ENCODE measurements around the gene TMEM39B. TPM values are rescaled to one million over a fixed set of nuclear protein-coding genes. Genes with fewer than 3 reads are reported as not detected.
"Not testable (repeated sequence)": the region's sequence is repeated elsewhere in the genome, so short reads cannot be mapped to it uniquely, and the experiment has no call there.

The TMEM39B gene
- total RNA-seq, 2 experiments from 2014 or later, result 26.5 to 28.4 TPM

DNA sequence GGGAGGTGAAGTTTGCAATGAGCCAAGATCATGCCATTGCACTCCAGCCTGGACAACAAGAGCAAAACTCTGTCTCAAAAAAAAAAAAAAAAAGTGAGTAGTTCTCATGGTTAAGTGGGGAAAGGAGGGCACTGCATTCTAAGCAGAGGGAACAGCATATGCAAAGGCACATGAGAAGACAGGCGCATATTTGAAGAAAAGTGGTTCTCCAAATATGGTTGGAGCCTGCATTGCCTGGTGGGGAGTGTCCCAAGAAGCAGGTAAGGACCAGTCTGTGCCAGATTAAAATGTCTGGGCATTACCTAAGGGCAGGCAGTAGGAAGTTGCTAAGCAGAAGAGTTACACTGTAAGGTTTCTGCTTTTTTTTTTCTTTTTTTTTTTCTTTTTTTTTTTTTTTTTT is 32.6 kb downstream of the TMEM39B start:
- ChIA-PET POLR2A (interaction anchor here (0.7 kb wide), 1 partner anchor 745 kb away, joined by 8 read pairs; no protein-coding TSS in a partner anchor), CTCF (no interaction called here)

DNA sequence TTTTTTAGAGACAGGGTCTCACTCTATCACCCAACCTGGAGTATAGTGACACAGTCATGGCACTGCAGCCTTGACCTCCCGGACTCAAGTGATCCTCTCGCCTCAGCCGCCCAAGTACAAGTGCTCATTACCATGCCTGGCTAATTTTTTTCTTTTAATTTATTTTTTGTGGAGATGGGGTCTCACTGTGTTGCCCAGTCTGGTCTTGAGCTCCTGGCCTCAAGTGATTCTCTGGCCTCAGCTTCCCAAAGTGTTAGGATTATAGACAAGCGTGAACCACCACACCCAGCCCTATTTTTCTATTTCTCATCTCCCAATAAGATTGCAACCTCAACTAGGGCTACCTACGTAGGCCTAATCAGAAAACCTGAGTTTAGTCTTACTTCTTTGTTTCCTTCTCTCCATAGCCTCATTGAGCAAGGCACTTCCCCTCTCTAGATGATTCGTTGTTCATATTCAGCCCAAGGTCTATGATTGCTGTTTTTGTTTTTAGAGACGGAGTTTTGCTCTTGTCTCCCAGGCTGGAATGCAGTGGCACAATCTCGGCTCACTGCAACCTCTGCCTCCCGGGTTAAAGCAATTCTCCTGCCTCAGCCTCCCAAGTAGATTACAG is 34.0 kb downstream of the TMEM39B start:
- CTCF ChIA-PET, result interaction anchor here (0.7 kb wide), 1 partner anchor 44 kb away, joined by 3 read pairs; no protein-coding TSS in a partner anchor
- POLR2A ChIA-PET, result interaction anchor here (0.6 to 2.4 kb wide), 4 partner anchors 48 to 167 kb away, joined by 3 to 17 read pairs (median 6); partner anchors contain the start of genes LCK and TXLNA

DNA sequence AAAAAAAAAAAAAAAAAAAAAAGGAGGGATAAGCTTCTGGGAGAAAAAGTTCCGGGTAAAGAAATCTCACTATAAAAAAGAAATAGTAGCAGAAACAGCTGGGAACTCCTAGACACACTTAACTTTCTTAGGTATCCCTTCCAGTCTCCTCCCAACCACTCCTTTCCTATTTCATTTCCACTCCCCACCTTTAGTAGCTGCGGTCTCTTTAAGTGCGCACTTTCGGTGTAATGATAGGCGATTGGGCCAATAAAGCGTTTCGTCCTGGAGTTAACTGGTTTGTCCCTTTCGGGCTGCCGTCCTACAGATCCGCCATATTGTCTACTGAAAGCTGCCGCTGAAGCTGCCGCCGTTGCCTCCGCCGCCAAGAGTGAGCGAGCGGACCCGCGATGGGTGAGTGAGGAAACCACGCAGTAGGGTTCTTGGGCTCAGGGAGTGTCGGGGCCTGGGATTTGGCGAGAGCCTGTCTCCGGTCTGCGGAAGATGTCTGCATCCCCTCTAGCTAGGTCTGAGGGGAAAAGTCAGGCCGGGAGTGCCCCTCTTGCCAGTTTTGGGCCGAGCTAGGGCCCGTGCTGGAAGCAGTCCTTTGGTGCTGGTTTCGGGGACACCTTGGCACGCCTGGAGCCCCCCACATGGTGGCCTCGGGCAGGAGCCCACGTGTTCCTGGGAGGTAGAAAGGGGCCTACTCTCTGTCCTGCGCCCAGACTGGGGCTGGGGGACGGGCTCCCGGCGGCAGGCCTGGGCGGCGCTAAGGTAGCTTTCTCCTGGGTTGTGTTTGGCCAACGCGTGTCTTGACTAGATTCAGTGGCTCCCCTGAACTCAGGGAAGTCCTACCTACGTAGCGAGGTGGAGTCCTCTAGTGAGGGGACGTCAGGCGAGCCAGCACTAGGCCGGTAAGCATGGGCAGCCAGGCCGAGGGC is 35.3 kb downstream of the TMEM39B start, which contains the start of gene KPNA6:
TSS of gene KPNA6 (plus strand) at position 315 of the 920 bp plus-strand sequence. CDS start at position 390, 75 bp downstream.
- CTCF ChIA-PET, result interaction anchor here (0.5 to 1.9 kb wide), 10 partner anchors 10 to 1190 kb away, joined by 3 to 17 read pairs (median 3); partner anchors contain the start of gene TMEM39B
- POLR2A ChIA-PET, result interaction anchor here (0.7 to 2.4 kb wide), 7 partner anchors 35 to 228 kb away, joined by 3 to 17 read pairs (median 5); partner anchors contain the start of genes LCK, MARCKSL1 and TXLNA

DNA sequence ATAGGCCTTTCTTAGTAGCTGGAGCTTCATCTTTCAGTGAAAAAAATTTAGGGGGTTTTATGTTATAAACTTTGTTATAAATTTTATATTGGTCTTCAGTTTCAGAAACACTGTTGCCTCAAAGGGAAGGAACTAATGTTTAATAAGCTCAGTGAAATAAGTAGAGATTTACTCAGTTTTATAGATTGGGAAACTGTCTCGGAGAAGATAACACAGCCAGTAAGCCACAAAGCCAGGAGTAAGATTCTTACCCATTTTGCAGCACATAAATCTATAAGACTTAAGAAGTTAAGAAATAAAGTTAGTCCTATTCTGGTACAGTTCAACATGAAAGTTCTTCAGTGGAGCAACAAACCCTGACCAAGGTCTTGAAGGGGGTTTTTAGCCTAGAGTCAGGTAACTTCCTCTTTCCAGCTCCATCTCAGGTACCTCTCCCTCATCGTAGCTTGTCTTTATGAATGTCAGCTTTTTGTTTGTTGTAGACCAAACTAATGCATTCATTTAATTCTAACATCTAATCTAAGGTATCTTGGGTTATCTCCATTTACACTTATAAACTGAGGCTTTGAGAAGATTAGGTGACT is 38.4 kb downstream of the TMEM39B start:
- ChIA-PET POLR2A (no interaction called here), CTCF (no interaction called here)

DNA sequence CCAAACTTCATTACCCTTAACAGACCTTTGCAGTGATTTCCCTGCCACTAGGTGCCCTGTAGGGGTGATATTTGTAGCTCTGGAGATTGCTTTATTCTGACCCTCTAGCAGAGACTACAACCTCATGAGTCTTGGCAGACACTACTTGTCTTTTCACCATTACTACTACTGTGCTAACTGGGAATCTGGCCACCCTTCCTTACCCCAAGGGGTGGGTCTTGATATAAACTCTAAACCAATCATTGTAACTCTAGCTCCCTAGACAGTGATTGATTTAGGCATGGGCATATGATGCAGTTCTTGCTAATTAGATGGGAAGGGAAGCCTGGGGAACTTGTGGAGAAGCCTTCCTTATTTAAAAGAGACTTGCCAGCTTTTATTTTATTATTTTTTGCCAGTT is 39.0 kb downstream of the TMEM39B start:
- CTCF ChIA-PET, result interaction anchor here (0.6 kb wide), 1 partner anchor 9 kb away, joined by 4 read pairs; no protein-coding TSS in a partner anchor
- POLR2A ChIA-PET, result interaction anchor here (0.6 kb wide), 1 partner anchor 68 kb away, joined by 3 read pairs; no protein-coding TSS in a partner anchor

DNA sequence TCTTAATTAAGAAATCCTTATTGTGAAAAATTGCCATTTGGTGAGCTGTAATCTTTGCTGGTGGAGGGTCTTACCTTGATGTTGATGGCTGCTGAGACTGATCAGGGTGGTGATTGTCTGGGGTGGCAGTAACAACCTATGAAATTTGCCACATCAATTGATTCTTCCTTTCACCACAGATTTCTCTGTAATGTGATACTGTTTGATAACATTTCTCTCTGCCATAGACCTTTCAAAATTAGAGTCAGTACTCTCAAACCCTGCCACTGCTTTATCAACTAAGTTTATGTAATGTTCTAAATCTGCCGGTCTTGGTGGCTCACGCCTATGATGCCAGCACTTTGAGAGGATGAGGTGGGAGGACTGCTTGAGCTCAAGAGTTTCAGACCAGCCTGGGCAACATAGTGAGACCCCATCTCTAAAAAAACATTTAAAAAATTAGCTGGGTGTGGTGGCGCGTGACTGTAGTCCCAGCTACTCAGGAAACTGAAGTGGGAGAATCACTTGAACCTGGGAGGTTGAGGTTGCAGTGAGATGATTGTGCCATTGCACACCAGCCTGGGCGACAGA is 40.2 kb downstream of the TMEM39B start:
- ChIA-PET CTCF (interaction anchor here (0.6 kb wide), 1 partner anchor 122 kb away, joined by 3 read pairs; no protein-coding TSS in a partner anchor), POLR2A (no interaction called here)

DNA sequence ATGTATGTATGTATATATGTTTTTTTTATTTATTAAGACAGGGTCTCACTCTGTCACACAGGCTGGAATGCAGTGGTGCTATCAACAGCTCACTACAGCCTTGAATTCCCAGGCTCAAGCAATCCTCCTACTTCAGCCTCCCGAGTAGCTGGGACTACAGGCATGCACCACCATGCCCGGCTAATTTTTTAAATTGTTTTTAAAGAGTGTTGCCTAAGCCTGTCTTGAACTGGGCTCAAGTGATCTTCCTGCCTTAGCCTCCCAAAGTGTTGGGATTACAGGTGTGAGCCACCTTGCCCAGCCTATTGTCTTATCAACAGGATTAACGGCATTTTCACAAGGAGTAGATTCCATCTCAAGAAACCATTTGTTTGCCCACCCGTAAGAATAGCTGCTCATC is 40.7 kb downstream of the TMEM39B start:
- CTCF ChIA-PET, result not testable (repeated sequence)
- POLR2A ChIA-PET, result interaction anchor here (0.6 kb wide), 1 partner anchor 87 kb away, joined by 3 read pairs; no protein-coding TSS in a partner anchor

DNA sequence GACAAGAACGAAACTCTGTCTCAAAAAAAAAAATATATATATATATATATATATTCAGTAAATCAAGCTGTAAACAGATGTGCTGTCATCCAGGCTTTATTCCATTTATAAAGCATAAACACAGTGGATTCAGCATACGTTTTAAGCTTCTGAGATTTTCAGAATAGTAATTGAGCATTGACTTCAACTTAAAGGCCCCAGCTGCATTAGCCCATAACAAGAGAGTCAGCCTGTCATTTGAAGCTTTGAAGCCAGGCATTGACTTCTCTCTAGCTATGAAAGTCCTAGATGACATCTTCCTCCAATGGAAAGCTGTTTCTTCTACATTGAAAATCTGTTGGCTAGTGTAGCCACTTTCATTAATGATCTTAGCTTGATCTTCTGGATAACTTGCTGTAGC is 41.7 kb downstream of the TMEM39B start:
- POLR2A ChIA-PET, result interaction anchor here (0.6 kb wide), 1 partner anchor 88 kb away, joined by 3 read pairs; no protein-coding TSS in a partner anchor
- CTCF ChIA-PET, result interaction anchor here (0.7 kb wide), 1 partner anchor 22 kb away, joined by 3 read pairs; no protein-coding TSS in a partner anchor

DNA sequence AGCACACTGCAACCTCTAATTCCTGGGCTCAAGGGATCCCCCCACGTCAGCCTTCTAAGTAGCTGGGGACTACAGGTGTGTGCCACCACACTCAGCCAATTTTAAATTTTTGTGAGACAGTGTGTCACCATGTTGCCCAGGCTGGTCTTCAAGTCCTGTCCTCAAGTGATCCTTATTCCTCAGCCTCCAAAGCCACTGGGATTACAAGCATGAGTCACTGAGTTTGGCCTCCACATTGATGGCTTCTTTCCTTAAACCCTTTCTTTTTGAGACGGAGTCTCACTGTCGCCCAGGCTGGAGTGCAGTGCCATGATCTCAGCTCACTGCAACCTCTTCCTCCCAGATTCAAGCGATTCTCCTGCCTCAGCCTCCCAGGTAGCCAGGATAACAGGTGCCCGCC is 42.8 kb downstream of the TMEM39B start:
- POLR2A ChIA-PET, result no interaction called here

DNA sequence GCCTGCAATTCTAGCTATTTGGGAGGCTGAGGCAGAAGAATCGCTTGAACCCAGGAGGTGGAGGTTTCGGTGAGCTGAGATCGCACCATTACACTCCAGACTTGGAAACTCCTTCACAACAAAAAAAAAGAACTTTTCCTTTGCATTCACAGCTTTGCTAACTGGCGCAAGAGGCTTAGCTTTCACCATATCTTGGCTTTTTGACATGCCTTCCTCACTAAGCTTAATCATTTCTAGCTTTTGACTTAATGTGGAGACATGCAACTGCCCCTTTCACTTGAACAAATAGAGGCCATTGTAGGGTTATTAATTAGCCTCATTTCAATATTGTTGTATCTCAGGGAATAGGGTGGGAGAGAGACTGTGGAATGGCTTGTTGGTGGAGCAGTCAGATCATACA is 43.8 kb downstream of the TMEM39B start:
- ChIA-PET CTCF (no interaction called here), POLR2A (no interaction called here)

More for the DNA sequence above, 42.8 kb downstream of the TMEM39B start:
- CTCF ChIA-PET, result no interaction called here

DNA sequence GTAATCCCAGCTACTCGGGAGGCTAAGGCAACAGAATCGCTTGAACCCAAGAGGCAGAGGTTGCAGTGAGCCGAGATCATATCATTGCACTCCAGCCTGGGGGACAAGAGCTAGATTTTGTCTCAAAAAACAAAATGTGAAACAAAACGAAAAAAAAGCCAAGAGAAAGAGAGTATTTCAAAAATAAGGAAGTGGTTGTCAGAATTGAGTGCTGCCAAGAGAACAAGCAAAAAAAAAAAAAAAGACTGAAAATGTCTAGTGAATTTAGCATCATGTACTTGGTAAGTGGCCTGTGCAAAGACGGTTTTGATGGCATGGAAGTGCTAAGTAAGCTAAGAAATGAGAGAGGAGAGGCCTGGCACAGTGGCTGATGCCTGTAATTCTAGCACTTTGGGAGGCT is 49.4 kb downstream of the TMEM39B start:
- POLR2A ChIA-PET, result no interaction called here

DNA sequence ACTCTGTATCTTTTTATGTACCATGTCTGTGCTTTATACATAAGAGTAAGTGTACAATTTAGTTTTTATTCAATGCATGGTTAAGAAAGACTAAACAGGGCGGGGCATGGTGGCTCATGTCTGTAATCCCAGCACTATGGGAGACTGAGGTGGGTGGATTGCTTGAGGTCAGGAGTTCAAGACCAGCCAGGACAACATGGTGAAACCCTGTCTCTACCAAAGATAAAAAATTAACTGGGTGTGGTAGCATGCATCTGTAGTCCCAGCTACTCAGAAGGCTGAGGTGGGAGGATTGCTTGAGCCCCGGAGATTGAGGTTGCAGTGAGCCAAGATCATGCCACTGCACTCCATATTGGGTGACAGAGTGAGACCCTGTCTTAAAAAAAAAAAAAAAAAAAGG is 50.6 kb downstream of the TMEM39B start:
- POLR2A ChIA-PET, CTCF ChIA-PET: not testable (repeated sequence)

More for the DNA sequence above, 49.4 kb downstream of the TMEM39B start:
- CTCF ChIA-PET, result interaction anchor here (0.7 to 0.8 kb wide), 2 partner anchors 13 to 398 kb away, joined by 5 to 7 read pairs; no protein-coding TSS in a partner anchor

DNA sequence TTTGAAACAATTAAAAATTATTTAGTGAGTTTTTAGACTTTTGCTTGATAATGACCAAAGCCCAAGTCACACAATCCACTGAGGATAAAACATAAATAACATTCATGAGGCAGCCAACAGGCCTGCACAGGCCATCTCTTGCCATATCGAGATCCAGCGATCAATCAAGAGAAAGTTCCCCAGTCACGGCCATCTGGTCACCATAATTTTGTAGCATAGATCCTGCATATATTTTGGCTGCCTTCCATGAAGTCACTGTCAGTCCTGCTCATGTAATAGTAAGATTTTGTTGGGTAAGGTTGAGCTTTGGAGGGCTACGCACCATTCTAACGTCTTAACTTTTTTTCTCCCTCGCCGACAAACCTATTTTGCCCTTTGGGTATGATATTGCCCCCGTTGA is 52.6 kb downstream of the TMEM39B start:
- ChIA-PET POLR2A (no interaction called here), CTCF (no interaction called here)

DNA sequence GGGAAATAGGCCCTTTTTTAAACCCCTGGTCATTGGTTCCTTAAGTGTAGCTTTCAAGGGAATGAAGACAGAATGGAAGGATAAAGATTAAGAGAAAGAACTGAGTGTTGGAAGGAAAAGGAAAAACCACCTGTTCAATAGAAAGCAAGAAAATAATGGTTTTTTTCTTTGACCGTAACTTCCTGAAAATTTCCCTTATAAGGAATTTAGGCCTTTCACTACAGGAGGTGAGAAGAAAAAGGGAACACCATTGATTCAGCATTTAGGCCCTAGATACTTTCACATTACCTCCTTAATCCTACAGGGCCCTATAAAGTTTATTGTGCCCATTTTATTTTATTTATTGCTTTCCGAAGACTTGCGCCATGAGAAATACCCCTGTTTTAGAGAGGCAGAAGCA is 54.0 kb downstream of the TMEM39B start:
- POLR2A ChIA-PET, result no interaction called here
- CTCF ChIA-PET, result no interaction called here

DNA sequence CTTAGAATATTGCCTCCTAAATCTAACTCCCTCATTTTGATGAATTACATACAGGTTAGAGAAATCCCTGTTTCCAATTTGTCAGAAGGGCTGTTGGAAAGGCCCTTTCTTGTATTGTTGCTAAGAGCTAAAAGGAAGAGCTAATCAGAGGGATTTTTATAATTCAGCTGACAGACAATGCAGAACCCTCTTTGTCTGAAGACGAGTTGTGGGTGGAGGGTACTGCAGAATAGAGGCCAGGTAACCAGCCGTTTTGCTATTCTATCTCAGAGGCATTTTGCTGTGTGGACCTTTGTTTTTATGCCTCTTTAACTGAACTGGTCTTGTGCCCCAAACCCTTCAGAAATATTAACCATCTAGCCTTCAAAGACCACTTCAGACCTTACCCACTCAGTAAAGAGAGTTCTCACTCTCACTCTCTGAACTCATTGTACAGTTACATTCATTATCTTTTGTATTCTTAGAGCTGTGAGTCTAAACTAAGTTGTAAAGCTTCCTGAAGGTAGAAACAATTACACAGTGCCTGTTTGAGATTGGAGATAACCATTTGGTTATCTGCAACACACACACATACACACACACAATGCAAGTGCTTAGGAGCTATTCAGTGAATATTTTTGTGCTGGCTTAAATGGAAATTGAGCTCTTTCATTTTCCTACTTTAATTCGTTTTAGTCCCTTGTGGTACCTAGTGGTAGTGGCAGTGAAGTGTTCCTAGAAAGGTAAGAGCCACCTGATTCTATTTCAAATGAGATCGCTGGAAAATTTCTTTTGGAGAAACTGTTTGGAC is 54.9 kb downstream of the TMEM39B start:
- ChIA-PET CTCF (no interaction called here), POLR2A (no interaction called here)

DNA sequence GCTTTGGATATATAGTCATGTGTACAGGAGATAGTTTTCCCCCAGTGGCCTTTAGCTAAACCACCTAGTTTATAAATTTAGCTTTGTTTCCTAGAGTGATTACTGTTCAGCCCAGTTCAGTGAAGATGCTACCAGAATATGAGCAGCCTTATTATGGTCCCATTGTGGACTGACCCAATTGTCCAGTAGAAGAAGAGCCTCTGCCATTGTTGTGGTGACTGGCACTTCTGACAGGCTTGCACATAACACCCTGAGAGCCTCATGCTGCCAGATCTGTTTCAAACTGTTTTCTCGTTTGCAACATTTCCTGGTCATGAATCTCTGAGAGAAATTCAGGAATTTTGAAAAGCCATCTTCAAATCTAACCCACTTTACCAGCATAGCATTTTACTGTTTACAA is 55.7 kb downstream of the TMEM39B start:
- CTCF ChIA-PET, result no interaction called here
- POLR2A ChIA-PET, result no interaction called here

DNA sequence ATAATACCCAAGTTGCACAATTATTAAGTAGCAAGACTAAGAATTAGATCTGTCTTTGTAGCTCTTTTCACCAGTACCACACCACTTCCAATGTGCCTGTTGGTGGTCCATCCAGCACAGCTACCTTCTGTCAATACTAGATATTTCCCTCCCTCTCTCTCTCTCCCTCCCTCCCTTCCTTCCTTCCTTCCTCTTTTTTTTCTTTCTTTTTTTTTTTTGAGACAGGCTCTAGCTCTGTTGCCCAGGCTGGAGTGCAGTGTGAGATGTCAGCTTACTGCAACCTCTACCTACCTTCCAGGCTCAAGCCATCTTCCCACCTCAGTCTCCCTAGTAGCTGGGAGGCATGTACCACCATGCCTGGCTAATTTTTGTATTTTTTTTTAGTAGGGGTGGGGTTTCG is 56.2 kb downstream of the TMEM39B start:
- POLR2A ChIA-PET, result no interaction called here
- CTCF ChIA-PET, result no interaction called here

DNA sequence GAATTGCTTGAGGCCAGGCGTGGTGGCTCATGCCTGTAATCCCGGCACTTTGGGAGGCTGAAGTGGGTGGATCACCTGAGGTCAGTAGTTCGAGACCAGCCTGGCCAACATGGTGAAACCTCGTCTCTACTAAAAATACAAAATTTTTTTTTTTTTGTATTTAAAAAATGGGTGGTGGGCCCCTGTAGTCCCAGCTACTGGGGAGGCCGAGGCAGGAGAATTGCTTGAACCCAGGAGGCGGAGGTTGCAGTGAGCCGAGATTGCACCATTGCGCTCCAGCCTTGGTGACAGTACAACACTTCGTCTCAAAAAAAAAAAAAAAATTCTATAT is 61.2 kb downstream of the TMEM39B start:
- CTCF ChIA-PET, POLR2A ChIA-PET: not testable (repeated sequence)

DNA sequence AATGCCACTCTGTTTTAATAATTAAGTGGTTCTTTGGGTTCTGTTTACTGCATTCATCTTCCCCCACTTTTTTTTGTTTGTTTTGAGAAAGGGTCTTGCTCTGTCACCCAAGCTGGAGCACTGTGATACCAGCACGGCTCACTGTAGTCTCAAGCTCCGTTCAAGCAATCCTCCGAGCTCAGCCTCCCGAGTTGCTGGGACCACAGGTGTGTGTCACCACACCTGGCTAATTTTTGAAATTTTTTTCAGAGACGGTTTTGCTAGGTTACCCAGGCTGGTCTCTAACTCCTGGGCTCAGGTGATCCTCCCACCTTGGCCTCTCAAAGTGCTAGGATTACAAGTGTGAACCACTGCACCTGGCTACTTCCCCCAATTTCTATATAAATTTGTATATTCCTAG is 64.4 kb downstream of the TMEM39B start:
- ChIA-PET CTCF (no interaction called here), POLR2A (no interaction called here)
